ENCODE results near the gene MCAT.

The MCAT gene

GRCh38 chr22:43142880-43143562 lies at the start of gene MCAT:
Gene MCAT, minus strand, starts transcription at chr22:43143398. Its CDS starts 50 bp downstream, at chr22:43143348.
- peak; percentile 86 for DNase-seq

- no peak for DNase-seq
These were observed 48.6 kb upstream of the MCAT start for GRCh38 chr22:43191831-43192230.

GRCh38 chr22:43188829-43189545 lies 45.8 kb upstream of the MCAT start:
- no peak for DNase-seq

GRCh38 chr22:43187171-43188099 lies 44.2 kb upstream of the MCAT start:
- DNase-seq: peak; percentile 98

- DNase-seq: peak; percentile 68
These were observed 43.3 kb upstream of the MCAT start, which contains the start of gene TTLL12 for GRCh38 chr22:43186272-43187170. Gene TTLL12, minus strand, starts transcription at chr22:43187134. Its CDS starts 65 bp downstream, at chr22:43187069.

GRCh38 chr22:43185860-43186261 lies 42.7 kb upstream of the MCAT start:
- DNase-seq: no peak

GRCh38 chr22:43183496-43184277 lies 40.5 kb upstream of the MCAT start:
- DNase-seq: no peak

- no peak for DNase-seq
These were observed 39.5 kb upstream of the MCAT start for GRCh38 chr22:43182726-43183125.

- DNase-seq: no peak
These were observed 38.9 kb upstream of the MCAT start for GRCh38 chr22:43182118-43182517.

GRCh38 chr22:43181321-43182076 lies 38.3 kb upstream of the MCAT start:
- DNase-seq: no peak

- DNase-seq: no peak
These were observed 37.5 kb upstream of the MCAT start for GRCh38 chr22:43180670-43181069.

GRCh38 chr22:43179911-43180195 lies 36.7 kb upstream of the MCAT start:
- no peak for DNase-seq

- DNase-seq: no peak
These were observed 36.1 kb upstream of the MCAT start for GRCh38 chr22:43179146-43179910.

GRCh38 chr22:43177479-43177878 lies 34.3 kb upstream of the MCAT start:
- DNase-seq: no peak

GRCh38 chr22:43176090-43176489 lies 32.9 kb upstream of the MCAT start:
- no peak for DNase-seq

GRCh38 chr22:43174941-43175531 lies 31.8 kb upstream of the MCAT start:
- no peak for DNase-seq

- no peak for DNase-seq
These were observed 30.9 kb upstream of the MCAT start for GRCh38 chr22:43173976-43174720.

GRCh38 chr22:43173566-43173965 lies 30.4 kb upstream of the MCAT start:
- DNase-seq: no peak

- DNase-seq: no peak
These were observed 29.0 kb upstream of the MCAT start for GRCh38 chr22:43172191-43172590.
